ENCODE measurements around the gene REV3L.
"Not testable (repeated sequence)": the region's sequence is repeated elsewhere in the genome, so short reads cannot be mapped to it uniquely, and the experiment has no call there.

The REV3L gene

DNA sequence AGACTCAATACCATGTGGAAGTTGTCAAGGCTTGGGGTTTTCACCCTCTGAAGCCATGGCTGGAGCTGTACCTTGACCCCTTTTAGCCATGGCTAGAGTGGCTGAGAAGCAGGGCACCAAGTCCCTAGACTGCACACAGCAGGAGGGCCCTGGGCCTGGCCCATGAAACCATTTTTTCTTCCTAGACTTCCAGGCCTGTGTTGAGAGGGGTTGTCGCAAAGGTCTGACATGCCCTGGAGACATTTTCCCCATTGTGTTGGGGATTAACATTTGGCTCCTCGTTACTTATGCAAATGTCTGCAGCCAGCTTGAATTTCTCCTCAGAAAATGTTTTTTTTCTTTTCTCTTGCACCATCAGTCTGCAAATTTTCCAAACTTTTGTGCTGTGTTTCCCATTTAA lies 199.3 kb downstream of the REV3L start:
- DNase-seq = no peak

DNA sequence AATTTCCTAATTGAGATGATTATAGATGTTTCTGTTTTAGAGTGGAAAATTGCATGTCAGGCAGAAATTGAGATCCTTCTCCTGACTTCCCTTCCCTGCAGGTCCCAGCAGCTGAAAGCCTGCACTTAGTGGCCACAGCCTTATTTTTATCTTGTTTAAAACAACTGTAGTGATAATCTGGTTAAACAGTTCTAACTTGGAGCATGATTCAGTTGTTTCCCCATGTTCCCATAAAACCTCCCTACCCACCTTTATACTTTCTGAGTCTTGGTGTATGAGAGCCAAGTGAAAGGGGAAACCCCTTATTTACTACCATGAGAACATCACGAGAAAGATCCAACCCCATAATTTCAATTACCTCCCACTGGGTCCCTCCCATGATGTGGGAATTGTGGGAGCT lies 200.5 kb downstream of the REV3L start:
- no peak for DNase-seq

DNA sequence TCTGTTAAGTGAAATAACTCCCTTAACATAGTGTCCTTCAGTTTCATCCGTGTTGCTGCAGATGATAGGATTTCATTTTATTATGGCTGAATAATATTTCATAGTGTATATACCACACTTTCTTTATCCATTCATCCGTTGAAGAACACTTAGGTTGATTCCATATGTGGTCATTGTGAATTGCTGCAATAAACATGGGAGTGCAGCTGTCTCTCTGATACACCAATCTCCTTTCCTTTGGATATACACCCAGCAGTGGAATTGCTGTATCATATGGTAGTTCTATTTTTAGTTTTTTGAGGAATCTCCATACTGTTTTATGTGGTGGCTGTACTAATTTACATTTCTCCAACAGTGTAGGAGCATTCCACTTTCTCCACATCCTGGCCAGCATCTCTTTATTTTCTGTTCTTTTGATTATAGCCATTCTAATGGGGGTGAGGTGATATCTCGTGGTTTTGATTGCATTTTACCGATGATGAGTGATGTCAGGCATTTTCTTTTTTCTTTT lies 202.5 kb downstream of the REV3L start:
- DNase-seq = no peak

DNA sequence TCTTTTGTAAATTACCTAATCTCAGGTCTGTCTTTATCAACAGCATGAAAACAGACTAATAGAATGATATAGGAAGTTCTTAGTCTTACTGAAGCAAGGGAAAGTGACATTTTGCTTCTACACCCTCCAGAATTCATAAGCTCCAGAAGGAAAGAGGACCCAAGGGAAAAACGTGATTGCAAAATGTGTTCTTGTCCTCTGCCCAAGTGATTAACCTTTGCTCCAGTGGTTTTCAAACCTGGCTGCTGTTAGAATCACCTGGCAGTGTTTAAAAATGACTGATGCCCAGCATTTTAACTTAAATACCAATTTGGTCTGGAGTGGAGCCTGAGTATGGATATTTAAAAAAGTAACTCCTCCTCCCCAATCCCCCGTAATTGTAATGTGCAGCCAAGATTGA lies 204.3 kb downstream of the REV3L start:
- no peak for DNase-seq

DNA sequence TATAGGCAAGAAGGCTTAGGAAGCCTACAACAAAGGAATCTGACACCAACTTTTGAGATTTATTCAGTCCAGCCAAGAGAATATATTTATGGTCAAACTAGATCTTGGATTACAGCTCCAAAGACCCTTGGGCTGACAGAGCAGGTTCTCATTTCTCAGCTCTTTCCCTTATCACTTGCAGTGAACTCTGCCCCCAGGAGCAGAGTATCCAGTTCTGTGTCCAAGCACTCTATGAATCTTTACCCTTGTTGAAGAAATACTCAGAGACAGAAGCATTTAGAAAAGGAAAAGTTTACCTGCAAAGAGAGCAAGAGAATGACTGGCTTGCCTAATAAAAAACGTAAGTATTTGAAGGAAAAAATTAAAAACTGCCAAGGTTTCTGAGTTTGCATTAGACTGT lies 205.2 kb downstream of the REV3L start:
- DNase-seq = no peak

DNA sequence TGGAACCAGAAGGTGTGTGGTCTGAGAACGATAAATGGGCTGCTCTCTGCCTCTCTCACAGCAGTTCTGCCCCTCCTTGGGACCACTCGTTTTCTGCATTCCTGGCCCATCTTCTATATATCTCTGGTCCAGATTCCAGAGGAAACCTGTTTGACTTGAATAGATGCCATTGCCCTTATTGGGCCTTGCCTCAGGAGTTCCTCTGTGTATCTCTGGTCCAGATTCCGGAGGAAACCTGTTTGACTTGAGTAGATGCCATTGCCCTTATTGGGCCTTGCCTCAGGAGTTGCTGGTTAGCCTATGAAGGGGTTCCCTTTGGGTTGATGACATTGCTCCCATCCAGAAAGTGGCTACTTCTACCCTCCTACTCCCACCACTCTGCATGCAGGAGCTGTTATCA lies 206.3 kb downstream of the REV3L start:
- DNase-seq = no peak

DNA sequence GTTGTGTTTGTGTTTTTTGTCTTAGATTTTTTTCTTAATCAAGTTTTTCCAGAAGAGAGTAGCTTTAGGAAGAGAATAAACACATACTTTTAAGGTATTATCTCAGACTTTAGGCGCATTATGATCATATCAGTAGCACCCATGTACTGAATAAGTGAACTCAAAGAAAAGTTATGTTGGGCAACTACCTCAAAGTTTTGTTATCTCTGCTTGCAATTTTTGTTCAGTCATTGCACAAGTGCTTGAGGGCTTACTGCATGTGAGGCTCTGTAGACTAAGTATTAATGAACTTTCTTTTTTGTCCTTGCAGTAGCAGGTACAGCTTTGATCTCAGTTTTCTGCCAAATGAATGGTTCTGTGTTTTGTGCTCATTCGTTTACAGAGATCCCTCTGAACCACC lies 206.7 kb downstream of the REV3L start:
- DNase-seq = no peak

DNA sequence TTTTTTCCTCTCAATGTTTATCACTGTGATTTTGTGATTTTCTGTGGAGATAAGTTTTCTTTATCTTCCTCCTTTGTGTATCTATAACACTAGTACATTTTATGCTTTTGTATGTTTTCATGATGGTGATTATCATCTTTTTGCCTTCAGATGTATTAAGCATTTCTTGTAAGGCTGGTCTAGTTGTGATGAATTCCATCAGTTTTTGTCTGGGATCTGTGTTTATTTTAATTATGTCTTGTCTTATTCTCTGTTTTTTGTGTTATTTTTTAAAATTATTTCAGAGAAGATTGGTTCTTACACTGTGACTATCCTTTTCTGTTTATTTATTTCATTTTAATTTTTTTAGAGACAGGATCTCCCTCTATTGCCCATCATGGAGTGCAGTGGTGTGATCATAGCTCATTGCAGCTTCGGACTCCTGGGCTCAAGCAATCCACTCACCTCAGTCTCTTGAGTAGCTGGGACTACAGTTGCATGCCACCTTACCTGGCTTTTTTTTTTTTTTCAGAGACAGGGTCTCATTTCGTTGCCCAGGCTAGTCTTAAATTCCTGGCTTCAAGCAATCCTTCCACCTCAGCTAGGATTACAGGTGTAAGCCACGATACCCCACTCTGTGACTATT lies 208.3 kb downstream of the REV3L start:
- DNase-seq = no peak

DNA sequence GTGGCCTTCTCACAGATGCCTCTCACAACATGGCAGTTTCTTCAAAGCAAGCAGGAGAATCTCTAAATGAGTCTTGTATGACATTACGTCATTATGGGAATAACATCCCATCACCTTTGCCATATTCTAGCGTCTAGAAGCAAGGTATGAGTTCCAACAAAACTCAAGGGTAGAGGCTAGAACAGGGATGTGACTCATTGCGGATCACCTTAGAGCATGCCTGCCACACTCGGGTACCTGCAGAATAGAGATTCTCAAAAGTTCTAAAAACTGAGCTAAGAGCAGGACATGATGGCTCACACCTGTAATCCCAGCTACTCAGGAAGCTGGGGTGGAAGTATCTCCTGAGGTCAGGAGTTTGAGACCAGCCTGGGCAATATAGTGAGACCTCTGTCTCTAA lies 212.9 kb downstream of the REV3L start:
- DNase-seq = no peak

DNA sequence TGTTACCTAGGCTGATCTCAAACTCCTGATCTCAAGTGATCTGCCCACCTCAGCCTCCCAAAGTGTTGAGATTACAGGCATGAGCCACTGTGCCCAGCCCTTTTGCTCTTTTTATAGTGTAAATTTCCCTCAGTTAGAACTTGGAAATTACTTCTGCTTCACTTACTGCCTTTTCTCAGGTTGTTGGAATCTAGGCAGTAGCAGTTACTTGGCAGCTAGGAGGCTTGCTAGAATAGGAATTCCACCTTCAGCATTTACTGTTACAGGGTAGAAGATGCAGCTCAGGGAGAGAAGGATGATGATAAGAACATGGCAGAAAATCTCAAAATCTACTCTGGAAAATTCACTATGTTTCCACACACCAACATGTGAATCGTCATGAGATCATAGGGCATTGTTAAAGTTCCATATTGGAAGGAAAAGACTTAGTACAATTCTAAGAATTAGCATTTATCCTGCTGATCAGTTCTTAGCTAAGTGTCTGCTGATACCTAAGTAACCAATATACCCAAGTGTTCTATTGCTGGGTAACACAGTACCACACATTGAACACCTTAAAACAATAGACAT lies 213.5 kb downstream of the REV3L start:
- no peak for DNase-seq

DNA sequence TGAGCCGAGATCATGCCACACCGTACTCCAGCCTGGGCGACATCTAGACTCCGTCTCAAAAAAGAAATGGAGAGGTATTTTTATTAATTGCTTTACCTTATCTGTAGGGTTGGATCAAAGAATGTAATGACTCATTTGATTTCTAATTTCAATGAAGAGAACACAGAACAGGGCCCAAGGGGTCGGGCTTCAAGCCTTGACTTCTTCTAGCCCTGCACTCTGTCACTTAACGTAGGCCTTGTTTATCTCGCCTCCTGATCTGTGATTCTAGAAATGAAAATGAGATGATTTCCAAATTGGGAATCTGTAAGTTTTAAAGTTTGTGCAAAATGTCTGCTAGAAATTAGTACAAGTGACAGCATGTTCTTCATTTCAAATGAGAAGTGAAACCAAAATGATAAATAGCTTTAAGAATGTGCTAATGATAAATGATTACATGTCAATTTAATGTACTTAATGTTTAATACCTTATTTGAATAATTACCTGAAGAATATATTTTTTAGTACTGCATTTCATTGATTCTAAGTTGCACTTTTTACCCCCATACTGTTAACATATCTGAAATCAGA lies 215.2 kb downstream of the REV3L start:
- no peak for DNase-seq

DNA sequence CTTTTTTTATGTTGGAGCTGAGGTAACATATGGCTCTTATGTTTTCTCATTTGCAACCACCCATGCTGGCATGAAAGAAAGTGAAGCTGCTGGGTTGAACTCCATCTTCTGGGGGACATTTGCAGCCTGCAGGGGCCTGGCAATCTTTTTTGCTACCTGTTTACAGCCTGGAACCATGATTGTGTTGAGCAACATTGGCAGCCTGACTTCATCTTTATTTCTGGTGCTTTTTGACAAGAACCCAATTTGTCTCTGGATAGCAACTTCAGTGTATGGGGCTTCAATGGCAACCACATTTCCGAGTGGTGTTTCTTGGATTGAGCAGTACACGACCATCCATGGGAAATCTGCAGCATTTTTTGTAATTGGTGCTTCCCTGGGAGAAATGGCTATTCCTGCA lies 216.7 kb downstream of the REV3L start:
- no peak for DNase-seq

DNA sequence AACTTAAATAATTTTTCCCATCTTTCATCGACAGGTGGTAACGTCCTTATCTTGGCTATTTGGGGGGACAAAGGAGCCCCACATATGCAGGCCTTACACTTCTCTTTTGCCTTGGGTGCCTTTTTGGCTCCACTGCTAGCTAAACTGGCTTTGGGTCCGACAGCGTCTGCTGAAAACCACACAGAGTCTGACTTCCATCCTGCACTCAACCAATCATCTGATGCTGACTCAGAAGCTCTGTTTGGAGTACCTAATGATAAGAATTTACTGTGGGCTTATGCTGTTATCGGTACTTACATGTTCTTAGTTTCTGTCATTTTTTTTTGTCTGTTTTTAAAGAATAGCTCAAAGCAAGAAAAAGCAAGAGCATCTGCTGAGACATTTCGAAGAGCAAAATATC lies 217.2 kb downstream of the REV3L start:
- DNase-seq = no peak

DNA sequence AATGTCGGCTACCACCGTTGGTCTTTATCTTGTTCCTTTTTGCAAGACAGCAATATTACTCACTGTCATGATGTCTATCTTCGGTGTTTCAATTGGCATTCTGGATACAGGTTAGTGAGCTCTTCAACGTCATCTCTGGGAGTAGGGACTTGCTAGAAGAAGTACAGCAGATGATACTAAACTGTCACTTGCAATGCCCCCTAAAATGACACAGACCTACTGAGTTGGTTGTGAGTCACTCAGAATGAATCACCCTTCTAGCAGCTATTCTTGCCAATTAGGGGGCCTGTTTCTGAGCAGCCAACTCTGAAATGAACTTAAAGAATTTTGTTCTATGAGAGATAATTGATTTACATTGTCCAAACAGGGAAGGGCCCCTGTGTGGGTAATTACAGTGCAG lies 219.2 kb downstream of the REV3L start:
- DNase-seq = no peak

DNA sequence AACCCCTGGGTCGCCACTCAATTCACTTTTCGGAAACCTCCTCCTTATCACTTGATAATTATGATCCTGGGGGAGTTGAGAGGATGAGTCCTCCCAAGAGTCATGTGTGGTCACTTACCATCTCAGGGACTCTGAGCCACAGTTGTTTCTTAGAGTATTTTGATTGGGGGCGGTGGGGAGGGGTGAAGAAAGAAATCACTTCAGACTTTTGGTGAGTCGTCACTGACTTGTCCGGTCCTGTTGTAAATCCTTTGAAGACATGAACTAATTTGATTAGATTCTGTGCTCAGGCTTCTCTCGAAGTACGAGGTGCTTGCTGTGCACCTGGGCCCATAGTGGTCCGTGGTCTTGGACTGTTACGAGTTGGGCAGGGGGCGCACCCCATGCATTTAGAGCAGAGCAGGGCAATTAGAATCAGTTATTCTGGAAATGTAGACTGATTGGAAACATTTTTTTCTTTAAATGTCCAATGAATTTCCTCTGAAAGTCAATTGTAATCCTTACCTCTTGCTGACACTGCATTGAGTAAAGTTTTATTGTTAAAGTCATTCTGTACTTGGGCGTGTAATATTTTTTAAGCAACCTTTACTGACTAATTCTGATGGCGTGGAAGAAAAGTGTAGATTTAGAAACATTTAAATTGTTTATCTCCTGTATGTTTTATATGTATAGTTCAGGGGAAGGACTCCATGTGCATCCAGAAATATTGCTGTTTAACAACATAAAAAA lies 222.3 kb downstream of the REV3L start:
- no peak for DNase-seq

DNA sequence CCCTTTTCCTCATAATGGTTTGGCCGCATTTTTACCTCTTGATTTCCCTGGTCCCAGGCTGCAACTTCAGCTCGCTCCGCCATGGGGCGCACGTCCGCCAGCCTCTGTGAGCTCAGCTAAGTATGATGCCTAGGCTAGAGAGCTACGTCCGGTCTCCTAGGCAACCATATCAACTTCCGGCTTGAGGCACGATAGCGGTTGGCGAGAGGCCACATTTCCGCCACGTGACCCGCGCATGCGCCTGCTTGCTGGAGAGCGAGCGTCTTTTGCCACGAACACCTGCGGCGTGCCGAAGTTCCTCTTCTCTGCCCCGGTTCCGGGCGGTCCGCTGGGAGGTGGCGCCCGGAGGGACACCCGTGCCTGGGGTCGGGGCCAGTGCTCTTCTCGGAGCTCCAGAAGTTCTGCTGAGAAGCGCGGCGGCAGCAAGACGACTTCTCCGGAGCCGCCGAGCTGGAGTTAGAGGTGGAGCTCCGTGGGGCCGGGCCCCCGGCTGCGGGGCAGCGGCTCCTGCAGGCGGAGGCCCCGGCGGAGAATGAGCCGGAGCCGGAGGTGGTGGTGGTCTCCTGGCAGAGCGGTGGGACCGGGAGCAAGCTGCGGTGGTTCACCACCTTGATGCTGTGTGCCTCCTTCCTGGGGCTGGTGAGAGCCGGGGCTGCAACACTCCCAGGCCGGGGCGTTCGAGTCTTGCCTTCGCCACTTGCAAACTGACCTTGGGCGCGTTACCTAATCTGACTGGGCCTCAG lies 223.8 kb downstream of the REV3L start:
- peak; percentile 92 for DNase-seq

DNA sequence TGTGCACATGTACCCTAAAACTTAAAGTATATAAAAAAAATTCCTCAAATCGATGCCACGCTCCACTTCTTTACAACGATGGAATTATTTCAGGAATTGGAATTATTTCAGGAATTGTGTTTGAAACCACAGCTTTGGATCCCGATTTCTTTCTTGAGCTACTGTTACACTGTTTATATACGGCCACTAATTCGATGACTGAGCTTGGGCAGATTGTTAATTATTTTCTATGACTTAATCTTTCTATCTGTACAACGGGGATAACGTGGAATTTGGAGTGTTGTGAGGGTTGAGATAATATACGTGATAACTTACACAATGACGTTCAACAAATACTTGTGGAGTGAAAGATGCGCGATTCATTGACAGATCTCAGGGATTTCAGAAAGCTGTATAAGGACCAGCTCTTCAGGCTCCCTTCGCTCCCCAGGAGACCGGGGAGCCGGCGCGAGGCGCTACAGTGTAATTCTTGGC lies 224.4 kb downstream of the REV3L start:
- no peak for DNase-seq

DNA sequence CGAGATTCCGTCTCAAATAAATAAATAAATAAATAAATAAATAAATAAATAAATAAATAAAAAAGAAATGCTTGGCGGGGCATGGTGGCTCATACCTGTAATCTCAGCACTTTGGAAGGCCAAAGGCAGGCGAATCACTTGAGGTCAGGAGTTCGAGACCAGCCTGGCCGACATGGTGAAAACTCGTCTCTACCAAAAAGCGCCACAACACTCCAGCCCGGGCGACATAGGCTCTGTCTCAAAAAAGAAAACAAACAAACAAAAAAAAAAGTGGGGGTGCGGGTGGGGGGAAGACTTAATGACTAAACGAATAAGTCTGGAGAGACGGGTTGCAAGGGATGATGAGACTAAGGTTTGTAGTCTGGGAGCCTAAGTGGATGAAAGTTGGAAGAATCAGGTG lies 225.0 kb downstream of the REV3L start:
- DNase-seq = no peak

DNA sequence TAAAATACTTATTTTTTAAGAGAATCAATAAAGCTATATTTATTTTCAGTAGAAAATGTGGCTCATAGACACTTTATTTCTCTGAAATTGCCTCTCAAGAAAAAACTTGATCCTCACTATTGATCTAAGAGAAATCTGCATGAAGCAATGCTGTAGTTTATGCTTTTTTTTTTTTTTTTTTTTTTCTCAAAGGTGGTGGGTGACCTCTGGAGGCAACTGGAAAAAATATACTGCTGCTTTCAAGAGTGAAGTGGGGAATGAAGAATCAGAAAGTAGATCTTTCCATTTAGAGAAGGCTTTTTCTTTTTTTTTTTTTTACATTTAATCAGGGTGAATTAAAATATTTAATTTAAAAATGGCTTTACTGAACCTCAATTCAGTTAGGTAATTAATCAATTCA lies 226.4 kb downstream of the REV3L start:
- DNase-seq = no peak

DNA sequence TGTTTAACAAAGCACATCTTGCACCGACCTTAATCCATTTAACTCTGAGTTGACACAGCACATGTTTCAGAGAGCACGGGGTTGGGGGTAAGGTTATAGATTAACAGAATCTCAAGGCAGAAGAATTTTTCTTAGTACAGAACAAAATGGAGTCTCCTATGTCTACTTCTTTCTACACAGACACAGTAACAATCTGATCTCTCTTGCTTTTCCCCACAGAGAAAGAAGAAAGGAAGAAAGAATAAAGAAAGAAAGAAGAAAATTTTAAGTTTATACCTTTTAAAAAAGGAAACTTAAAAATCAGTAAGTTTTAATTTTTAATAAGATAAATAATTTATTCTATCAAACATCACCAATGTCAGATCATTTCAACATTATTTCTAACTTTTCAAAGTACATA lies 227.2 kb downstream of the REV3L start:
- DNase-seq = not testable (repeated sequence)

DNA sequence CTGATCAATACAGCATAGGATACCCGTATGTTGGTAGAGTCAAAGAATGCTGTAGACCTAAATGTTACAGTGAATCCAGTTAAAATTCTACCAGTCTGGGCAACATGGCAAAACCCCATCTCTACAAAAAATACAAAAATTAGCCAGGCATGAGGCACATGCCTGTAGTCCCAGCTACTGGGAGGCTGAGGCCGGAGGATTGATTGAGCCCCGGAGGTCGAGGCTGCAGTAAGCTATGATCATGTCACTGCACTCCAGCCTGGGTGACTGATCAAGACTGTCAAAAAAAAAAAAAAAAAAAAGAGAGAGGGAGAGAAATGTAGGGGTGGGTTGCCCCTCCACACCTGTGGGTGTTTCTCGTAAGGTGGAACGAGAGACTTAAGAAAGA lies 228.2 kb downstream of the REV3L start:
- DNase-seq = no peak

DNA sequence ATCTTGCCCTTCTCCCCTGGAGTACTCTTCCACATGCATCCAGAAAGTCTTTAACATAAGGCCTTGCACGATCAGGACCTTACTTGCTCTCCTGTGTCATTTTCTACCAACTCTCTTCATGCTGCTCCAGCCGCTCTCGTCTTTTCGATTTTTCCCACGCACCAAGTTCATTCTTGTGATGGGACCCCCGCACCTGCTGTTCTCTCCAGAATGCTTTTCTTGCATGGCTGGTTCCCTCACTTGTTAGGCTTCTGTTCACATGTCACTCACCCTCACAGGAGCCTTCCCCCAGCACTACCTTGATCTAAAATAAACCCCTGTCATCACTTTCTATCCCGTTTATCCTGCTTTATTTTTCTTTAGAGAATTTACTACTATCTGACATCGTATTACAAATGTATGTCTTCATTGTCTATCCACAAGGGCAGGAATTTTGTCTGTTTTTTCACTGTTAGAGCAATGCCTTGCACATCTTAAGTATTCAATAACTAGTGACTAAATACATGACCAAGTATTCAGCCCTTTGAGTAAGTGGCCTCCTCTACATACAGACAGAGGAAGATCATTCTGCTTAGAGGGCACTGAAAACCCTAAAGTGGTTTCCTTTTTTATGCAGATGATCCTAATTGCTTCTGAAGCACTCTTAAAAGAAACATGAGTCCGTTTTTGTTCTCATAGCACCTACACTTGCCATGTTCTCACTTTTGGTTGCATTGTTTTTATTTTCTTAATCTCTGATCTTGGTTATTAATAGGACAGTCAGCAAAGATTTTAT lies 228.8 kb downstream of the REV3L start:
- peak; percentile 39 for DNase-seq
